Effector CD4-positive, alpha-beta T cell (primary cell): Measurements from ENCODE around the gene BMX. TPM values are rescaled to one million over a fixed set of nuclear protein-coding genes. Genes with fewer than 3 reads are reported as not detected.

ENCODE experiments used
- DNase-seq: peaks from one replicate; pipeline ENCODE4 v3.0.0-alpha.2; 2020
- total RNA-seq: gene quantifications from one replicate; lab custom pipeline; 2026; lab: John Stamatoyannopoulos, UW

The BMX gene
- not detected for total RNA-seq

GRCh38 chrX:15500497-15500966 is at the start of gene BMX:
Gene BMX (plus strand): TSS chrX:15500807. CDS start chrX:15508354, 7,547 bp downstream.
- no peak for DNase-seq

GRCh38 chrX:15451913-15452312 is 48.7 kb upstream of the BMX start:
- DNase-seq: no peak

GRCh38 chrX:15464704-15465103 is 35.9 kb upstream of the BMX start:
- DNase-seq: no peak

GRCh38 chrX:15465347-15465746 is 35.3 kb upstream of the BMX start:
- no peak for DNase-seq

GRCh38 chrX:15465896-15466651 is 34.5 kb upstream of the BMX start:
- no peak for DNase-seq

- DNase-seq: no peak
These were observed 32.6 kb upstream of the BMX start for GRCh38 chrX:15468036-15468435.

- DNase-seq: no peak
These were observed 31.0 kb upstream of the BMX start for GRCh38 chrX:15469613-15470012.

- peak; percentile 32 for DNase-seq
These were observed 29.6 kb upstream of the BMX start for GRCh38 chrX:15471028-15471427.

GRCh38 chrX:15472531-15472930 is 28.1 kb upstream of the BMX start:
- no peak for DNase-seq

GRCh38 chrX:15474028-15474427 is 26.6 kb upstream of the BMX start:
- DNase-seq: no peak

GRCh38 chrX:15475021-15475420 is 25.6 kb upstream of the BMX start:
- DNase-seq: no peak

- no peak for DNase-seq
These were observed 25.1 kb upstream of the BMX start for GRCh38 chrX:15475486-15475885.

GRCh38 chrX:15483891-15484290 is 16.7 kb upstream of the BMX start:
- no peak for DNase-seq

- DNase-seq: no peak
These were observed 8.1 kb upstream of the BMX start for GRCh38 chrX:15492469-15492868.

- no peak for DNase-seq
These were observed 7.3 kb upstream of the BMX start, which contains the start of gene PIR for GRCh38 chrX:15493118-15493962. Gene PIR (minus strand): TSS chrX:15493333. CDS start chrX:15491257, 2,076 bp downstream.

GRCh38 chrX:15495801-15496200 is 4.8 kb upstream of the BMX start:
- no peak for DNase-seq

GRCh38 chrX:15496824-15497223 is 3.8 kb upstream of the BMX start:
- DNase-seq: no peak

- peak; percentile 37 for DNase-seq
These were observed 2.7 kb upstream of the BMX start for GRCh38 chrX:15497865-15498264.

- DNase-seq: no peak
These were observed 1.9 kb upstream of the BMX start for GRCh38 chrX:15498741-15499140.

- no peak for DNase-seq
These were observed 631 bp upstream of the BMX start for GRCh38 chrX:15499976-15500375.

- no peak for DNase-seq
These were observed 899 bp downstream of the BMX start for GRCh38 chrX:15501506-15501905.

GRCh38 chrX:15504661-15505060 is 4.1 kb downstream of the BMX start:
- DNase-seq: no peak

- no peak for DNase-seq
These were observed 4.5 kb downstream of the BMX start for GRCh38 chrX:15505101-15505500.

GRCh38 chrX:15507005-15507404 is 6.4 kb downstream of the BMX start:
- DNase-seq: no peak
